ENCODE data around the gene ZFHX3.

Gene ZFHX3

DNA sequence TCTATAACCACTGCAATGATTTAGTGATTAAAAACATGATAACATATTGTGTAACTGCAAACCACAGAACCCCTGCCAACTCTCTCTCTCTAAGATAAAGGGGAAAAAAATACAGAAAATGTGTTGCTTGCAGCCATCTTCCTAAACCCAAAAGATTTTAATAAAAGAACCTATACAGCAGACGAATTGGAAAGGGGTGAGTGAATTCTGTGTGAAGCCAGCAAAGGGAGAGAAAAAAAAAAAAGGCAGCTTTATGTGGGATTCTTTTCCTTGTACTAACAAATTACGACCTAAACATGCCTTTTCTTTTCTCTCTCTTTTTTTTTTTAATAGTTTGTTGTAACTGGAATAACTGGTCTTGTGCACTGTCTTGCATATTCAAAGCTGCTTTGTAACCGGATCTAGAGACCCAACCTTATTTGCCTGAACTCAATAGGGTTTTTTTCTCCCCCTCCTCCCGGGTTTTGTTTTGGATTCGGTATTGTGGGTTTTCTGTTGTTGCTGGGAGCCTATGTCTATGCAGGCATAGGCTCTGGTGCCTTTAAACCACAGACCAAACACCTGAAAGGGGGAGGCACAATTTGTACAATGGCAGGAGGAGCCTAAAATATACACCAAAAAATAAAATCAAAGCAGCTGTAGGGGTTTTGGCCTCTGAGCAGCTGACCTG, 7.0 kb upstream of the ZFHX3 start:
- DNase-seq, result peak; percentile 91

DNA sequence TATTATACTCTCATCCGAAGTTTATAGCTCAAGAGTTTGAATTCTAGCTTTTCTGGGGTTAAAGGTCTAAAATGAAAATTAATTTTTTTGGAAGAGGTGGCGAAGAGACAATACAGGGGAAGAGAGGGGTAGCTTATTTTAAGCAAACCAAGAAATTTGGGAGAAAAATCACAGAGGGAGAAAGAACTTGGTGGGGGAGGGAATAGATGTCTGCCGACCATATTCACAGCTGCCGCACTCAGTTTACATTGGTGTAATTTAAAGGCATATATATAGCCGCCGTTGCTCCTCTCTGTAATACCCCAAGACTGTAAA, 6.5 kb upstream of the ZFHX3 start:
- peak; percentile 60 for DNase-seq

DNA sequence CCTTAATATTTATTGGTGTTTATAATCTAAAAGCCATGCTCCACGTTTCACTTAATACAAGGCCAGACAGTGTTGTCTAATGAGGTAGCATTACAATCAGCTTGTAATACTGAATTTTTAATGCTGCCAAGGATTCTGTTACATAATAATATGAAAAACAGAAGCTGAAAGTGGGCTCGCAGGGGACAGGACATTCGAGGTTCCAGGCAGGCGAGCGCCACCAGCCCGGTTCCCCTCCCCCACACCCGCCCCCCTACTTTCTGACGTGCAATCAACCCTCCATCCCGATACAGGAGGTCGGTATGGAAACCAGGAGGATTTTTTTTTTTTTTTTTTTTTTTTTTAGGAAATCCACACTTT, 6.2 kb upstream of the ZFHX3 start:
- DNase-seq, result peak; percentile 69

- DNase-seq, result peak; percentile 90
Observed at GRCh38 chr16:73053364-73054124, 5.6 kb upstream of the ZFHX3 start.

GRCh38 chr16:73053038-73053363, 5.1 kb upstream of the ZFHX3 start:
- DNase-seq, result no peak

DNA sequence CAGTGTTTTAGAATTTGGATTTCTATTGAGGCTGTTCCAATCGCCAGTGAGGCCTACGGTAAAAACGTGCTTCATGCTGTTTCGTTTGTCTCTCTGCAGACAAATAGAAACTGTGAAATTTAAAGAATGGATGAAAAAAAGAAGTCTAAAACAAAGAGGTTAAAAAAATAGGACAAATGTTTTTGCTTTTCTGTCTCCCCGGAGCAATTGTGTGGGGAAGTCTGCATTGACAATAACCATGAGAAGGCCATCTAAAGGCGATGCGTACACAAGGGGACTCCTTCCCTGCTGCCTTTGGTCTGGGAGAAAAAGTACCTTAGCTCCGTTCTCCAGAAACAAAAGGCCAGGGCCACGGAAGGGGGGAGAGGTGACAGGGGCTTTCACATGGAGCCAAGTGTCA, 4.6 kb upstream of the ZFHX3 start:
- DNase-seq, result peak; percentile 61

DNA sequence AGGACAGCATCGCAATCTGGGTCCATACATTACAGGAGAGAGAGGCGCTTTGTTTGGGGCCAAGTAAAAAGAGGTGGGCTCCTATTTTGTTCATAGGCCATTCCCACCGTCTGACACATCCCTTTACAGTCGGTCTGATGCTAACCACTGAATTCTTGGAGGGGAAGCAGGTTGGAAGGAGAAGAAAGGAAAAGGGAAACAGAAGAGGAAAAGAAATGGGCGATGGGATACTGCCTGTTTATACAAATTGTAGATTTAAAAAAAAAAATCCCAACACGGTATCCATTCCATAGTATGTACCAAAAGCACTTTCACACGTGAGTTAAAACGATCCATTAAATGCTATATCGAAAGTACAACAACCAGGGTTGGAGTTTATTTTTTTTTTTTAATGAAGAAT, 4.0 kb upstream of the ZFHX3 start:
- peak; percentile 39 for DNase-seq

DNA sequence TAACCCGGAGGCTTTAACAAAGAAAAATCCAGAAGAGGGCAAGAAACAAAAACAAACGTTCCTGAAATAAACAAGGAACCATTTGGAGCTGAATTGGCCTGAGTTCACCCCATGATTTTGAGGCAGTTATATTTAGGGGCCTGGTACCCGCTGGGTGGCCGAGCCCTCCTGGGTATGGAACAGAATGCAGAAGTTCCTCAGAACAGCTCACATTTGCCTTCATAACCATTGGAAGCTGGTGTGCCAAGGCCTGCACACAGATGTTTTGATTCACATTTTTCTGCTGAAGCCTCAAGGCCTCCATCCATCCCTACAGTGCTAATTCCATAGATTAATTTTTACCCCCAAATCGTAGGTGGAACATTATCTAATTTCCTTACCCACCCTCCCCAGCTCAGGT, 3.3 kb upstream of the ZFHX3 start:
- no peak for DNase-seq

GRCh38 chr16:73050201-73051099, 2.5 kb upstream of the ZFHX3 start:
- peak; percentile 68 for DNase-seq

DNA sequence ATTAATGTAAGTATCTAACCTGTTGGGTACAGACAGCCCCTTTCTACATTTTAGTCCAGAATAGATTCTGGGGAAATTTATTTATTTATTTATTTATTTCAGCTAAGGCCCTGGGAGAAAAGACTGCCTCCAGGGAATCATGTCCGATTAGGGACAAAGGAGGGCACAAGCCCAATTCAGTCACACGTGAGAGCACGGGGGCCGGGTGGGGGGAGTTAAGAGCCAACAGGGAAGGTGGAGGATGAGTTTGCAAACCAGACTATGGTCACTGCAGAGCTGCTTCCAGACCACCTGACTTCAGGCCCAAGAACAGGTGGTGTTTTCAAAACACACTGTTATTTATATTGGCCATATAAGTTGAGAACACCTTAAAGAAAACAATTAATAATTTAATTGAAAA, 1.6 kb upstream of the ZFHX3 start:
- DNase-seq, result peak; percentile 42

DNA sequence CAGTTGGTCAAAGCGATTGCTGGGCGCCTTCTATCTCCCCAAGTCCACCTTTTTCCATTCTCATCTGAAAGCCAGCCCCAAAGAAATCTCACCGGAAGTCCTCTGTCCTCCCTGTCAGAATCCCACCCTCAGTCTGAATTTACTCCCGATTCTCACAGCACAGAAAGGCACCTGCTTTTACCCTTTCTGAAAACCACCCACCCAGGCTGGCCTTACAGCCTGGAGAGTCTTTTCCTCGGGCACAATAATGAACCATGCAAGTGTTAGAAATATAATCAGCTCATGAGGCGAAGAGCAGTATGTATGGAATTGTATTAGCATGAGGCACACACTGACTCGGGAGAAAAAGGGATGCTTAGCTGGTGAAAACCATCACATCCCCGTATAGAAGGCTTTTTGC, 1.2 kb upstream of the ZFHX3 start:
- peak; percentile 64 for DNase-seq

- DNase-seq, result peak; percentile 77
Observed at GRCh38 chr16:73048292-73049080, 558 bp upstream of the ZFHX3 start.

GRCh38 chr16:73047221-73047535, 750 bp downstream of the ZFHX3 start:
- no peak for DNase-seq

DNA sequence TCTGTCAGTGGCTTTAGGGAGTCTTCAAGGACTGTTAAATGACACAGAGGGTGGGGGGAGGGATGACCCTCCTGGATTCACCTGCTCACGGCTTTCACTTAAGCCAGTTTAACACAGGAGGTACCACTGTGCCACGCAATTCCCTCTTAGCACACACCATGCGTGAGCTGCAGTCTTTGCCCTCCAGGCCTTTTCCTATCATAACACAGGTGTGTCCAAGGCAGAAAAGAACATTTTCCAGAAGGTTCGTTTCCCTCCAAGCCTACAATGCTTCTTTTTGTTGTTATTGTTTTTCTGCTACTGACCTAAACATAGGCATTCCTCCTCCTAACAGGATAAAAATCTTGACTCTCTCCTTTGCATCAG, 1.1 kb downstream of the ZFHX3 start:
- DNase-seq, result peak; percentile 51

GRCh38 chr16:73046202-73046848, 1.6 kb downstream of the ZFHX3 start:
- peak; percentile 37 for DNase-seq

DNA sequence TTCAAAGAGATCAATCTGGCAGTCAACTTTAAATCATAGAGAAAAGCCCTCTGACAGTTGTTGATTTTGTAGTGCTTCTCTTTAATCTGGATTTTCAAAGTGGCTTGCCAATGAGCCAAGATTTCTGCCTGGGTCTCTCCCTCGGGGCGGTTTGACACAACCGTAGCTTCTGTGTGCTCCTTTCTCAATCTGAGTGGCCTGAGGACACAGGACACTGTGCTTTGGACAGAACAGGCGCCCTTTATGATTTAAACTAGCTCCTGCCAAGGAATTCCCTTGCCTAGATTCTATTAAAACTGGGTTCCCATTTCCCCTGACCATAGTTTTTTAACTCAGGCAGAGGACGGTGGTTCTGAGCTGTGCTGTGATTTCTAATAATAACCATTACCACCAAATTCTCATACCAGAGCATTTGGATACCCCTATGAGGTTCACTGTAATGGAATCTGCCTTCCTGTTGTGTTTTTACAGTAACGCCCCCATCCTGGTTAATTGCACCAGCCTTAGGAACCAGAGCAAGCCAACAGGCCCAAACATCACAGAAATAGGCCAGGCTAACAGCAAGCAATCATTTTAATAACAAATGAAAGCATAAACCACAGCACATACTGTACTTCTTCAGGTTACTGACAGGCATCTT, 4.0 kb downstream of the ZFHX3 start:
- DNase-seq, result no peak

DNA sequence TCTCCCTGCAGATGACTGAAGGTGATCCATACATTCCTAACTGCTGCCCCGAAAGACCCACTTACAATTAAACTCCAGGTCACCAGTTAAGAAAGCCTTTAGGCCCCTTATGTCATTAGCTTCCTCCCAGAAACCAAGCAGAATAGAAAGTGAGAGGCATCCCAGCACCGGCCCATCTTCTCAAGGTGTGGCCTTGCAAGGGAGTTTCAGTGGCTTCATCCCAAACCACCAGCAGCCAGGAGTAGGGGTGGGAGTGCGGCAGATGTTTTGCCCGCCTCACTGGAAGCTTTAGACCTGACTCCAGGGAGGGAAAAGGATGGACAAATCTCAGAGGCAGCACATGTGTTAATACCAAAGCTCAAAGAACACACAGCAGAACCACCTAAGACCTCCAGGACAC, 5.1 kb downstream of the ZFHX3 start:
- DNase-seq, result no peak

GRCh38 chr16:73041676-73042075, 6.3 kb downstream of the ZFHX3 start:
- DNase-seq, result no peak

DNA sequence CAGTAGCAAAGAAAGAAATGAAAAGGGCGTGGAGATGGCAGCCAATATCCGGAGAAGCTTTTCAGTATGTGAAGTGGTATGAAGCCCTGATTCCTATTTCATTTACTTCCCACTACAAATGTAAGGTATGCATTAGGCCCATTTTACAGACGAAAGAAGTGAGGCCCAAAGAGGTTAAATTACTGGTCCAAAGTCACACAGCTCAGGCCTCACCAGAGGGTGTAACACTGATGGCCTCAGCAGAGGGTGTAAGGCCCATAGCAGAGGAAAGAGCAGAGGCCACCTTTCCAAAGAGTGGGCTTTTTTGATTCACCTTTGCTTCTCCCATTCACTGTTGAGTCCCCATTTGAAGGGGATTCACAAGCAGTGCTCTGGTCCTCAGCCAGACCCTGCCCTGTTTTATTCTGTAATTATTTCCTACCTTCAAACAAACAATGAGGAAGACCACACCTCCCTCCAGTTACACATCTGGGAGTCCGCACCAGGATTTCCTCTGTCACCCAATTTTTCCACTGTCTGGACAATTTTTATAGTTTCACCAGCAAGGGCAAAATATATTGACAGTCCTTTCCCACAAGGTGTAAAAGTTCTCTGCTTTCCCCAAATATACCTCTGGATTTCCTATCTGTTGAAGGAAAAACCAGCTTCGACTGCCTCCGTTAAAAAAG, 7.1 kb downstream of the ZFHX3 start:
- no peak for DNase-seq

- no peak for DNase-seq
Observed at GRCh38 chr16:73040136-73040535, 7.8 kb downstream of the ZFHX3 start.

- DNase-seq, result no peak
Observed at GRCh38 chr16:73037845-73038570, 9.9 kb downstream of the ZFHX3 start.

All from DMS53 (cell line).